NCI-H345 treated with DMSO at 0.1 percent for 48 hours (cell line): ENCODE measurements around the gene DHFR.

Source experiments
- DNase-seq: peaks from one replicate; lab custom pipeline; 2025; ENCODE audit not compliant: unreplicated experiment; lab: John Stamatoyannopoulos, UW

The DHFR gene

GRCh38 chr5:80655231-80655774 is 520 bp upstream of the DHFR start:
- no peak for DNase-seq

GRCh38 chr5:80654054-80654390 is 761 bp downstream of the DHFR start:
- DNase-seq: no peak

- no peak for DNase-seq
Observed at GRCh38 chr5:80653502-80653901, 1.3 kb downstream of the DHFR start.

GRCh38 chr5:80646926-80647325 is 7.9 kb downstream of the DHFR start:
- DNase-seq: no peak

GRCh38 chr5:80644900-80645299 is 9.9 kb downstream of the DHFR start:
- no peak for DNase-seq

- DNase-seq: no peak
Observed at GRCh38 chr5:80641353-80641752, 13.4 kb downstream of the DHFR start.

- no peak for DNase-seq
Observed at GRCh38 chr5:80634193-80634592, 20.6 kb downstream of the DHFR start.

GRCh38 chr5:80632700-80633099 is 22.1 kb downstream of the DHFR start:
- no peak for DNase-seq

GRCh38 chr5:80631278-80632259 is 23.2 kb downstream of the DHFR start:
- no peak for DNase-seq

- no peak for DNase-seq
Observed at GRCh38 chr5:80629281-80629680, 25.5 kb downstream of the DHFR start.

- DNase-seq: no peak
Observed at GRCh38 chr5:80625230-80625629, 29.6 kb downstream of the DHFR start.

- DNase-seq: no peak
Observed at GRCh38 chr5:80623999-80624398, 30.8 kb downstream of the DHFR start.

GRCh38 chr5:80622756-80623155 is 32.0 kb downstream of the DHFR start:
- no peak for DNase-seq

- DNase-seq: no peak
Observed at GRCh38 chr5:80620211-80620610, 34.6 kb downstream of the DHFR start.

GRCh38 chr5:80619086-80619485 is 35.7 kb downstream of the DHFR start:
- no peak for DNase-seq

- DNase-seq: no peak
Observed at GRCh38 chr5:80618438-80618837, 36.3 kb downstream of the DHFR start.

GRCh38 chr5:80615266-80615914 is 39.4 kb downstream of the DHFR start:
- no peak for DNase-seq

- DNase-seq: no peak
Observed at GRCh38 chr5:80609692-80610091, 45.1 kb downstream of the DHFR start.

GRCh38 chr5:80608731-80609130 is 46.1 kb downstream of the DHFR start:
- no peak for DNase-seq

GRCh38 chr5:80607832-80608231 is 47.0 kb downstream of the DHFR start:
- no peak for DNase-seq

- no peak for DNase-seq
Observed at GRCh38 chr5:80607343-80607742, 47.4 kb downstream of the DHFR start.
